SJCRH30 (cell line): ENCODE results near the gene SULF2. TPM values are rescaled to one million over a fixed set of nuclear protein-coding genes. Genes with fewer than 3 reads are reported as not detected.
"Not testable (repeated sequence)": the region's sequence is repeated elsewhere in the genome, so short reads cannot be mapped to it uniquely, and the experiment has no call there.

Source experiments
- DNase-seq, 2 experiments: peaks; one replicate each; pipeline ENCODE4 v3.0.0-alpha.2; 2015 to 2020
- H3K27ac ChIP-seq: fragments of 250-450 bp; sonication (Bioruptor Pico); 2 replicates; pipeline ENCODE4 v1.5.1; 2020; ENCODE audit warnings: mild to moderate bottlenecking, moderate library complexity
- H3K27me3 ChIP-seq: fragments of 250-450 bp; sonication (Bioruptor Pico); 2 replicates; pipeline ENCODE4 v1.5.1; 2020; ENCODE audit warnings: mild to moderate bottlenecking, moderate library complexity
- H3K36me3 ChIP-seq: fragments of 250-450 bp; sonication (Bioruptor Pico); 2 replicates; pipeline ENCODE4 v1.5.1; 2020; ENCODE audit warnings: mild to moderate bottlenecking, moderate library complexity
- H3K4me1 ChIP-seq: fragments of 250-450 bp; sonication (Bioruptor Pico); 2 replicates; pipeline ENCODE4 v1.5.1; 2020; ENCODE audit warnings: mild to moderate bottlenecking, moderate library complexity
- H3K4me3 ChIP-seq: fragments of 250-450 bp; sonication (Bioruptor Pico); 2 replicates; pipeline ENCODE4 v1.5.1; 2020; ENCODE audit warnings: mild to moderate bottlenecking, moderate library complexity
- H3K9me3 ChIP-seq: fragments of 250-450 bp; sonication (Bioruptor Pico); replicated peaks from 2 replicates; pipeline ENCODE4 v1.5.1; 2020; ENCODE audit warnings: mild to moderate bottlenecking, moderate library complexity
- total RNA-seq: library from RNA; depleted of rRNA; stranded (reverse); fragments of >200 nt; shearing (Covaris generic); gene quantifications from 2 replicates; pipeline ENCODE4 v1.2.3, GENCODE V29; 2014; rRNA removed

Gene SULF2
- total RNA-seq, result 122 and 127 TPM in 2 replicates

GRCh38 chr20:47785311-47785853 lies at the start of gene SULF2:
Gene SULF2 (minus strand): TSS chr20:47785481. CDS start chr20:47757363, 28,118 bp downstream.
- peak within 1 kb of the TSS; percentile 79 for H3K27ac ChIP-seq
- DNase-seq, result peak; percentile 66 to 69
- no peaks in the 10 kb centered on the region for H3K27me3 ChIP-seq
- peak within 1 kb of the TSS; percentile 88 for H3K4me3 ChIP-seq
- no peaks in the 10 kb centered on the region; the same call in 1 of the 2 replicates for H3K36me3 ChIP-seq
- H3K9me3 ChIP-seq, result no peaks in the 10 kb centered on the region
- H3K4me1 ChIP-seq, result peaks cover 24% of the 10 kb centered on the region

- DNase-seq, H3K4me1 ChIP-seq, H3K27me3 ChIP-seq, H3K36me3 ChIP-seq, H3K4me3 ChIP-seq, H3K9me3 ChIP-seq, H3K27ac ChIP-seq: not testable (repeated sequence)
These were observed 46.4 kb upstream of the SULF2 start for GRCh38 chr20:47831675-47832074.

- H3K4me1 ChIP-seq, H3K4me3 ChIP-seq, H3K9me3 ChIP-seq, H3K27me3 ChIP-seq, H3K27ac ChIP-seq, H3K36me3 ChIP-seq, DNase-seq: not testable (repeated sequence)
These were observed 41.4 kb upstream of the SULF2 start for GRCh38 chr20:47826716-47827115.

GRCh38 chr20:47826006-47826405 lies 40.7 kb upstream of the SULF2 start:
- not testable (repeated sequence) for H3K27me3 ChIP-seq, H3K9me3 ChIP-seq, H3K4me3 ChIP-seq, DNase-seq, H3K27ac ChIP-seq, H3K4me1 ChIP-seq, H3K36me3 ChIP-seq

- no peak for DNase-seq
- no peak overlapping the region for H3K4me3 ChIP-seq
- H3K27ac ChIP-seq, result no peak overlapping the region
- 0 out of 2 replicates have a peak, but pooled peaks cover 6% of the 10 kb centered on the region for H3K27me3 ChIP-seq
- H3K36me3 ChIP-seq, result no peaks in the 10 kb centered on the region
- no peaks in the 10 kb centered on the region for H3K4me1 ChIP-seq
- H3K9me3 ChIP-seq, result no peaks in the 10 kb centered on the region
These were observed 39.9 kb upstream of the SULF2 start for GRCh38 chr20:47825011-47825762.

- not testable (repeated sequence) for H3K36me3 ChIP-seq, H3K4me3 ChIP-seq, H3K9me3 ChIP-seq, H3K4me1 ChIP-seq, H3K27me3 ChIP-seq, DNase-seq, H3K27ac ChIP-seq
These were observed 38.7 kb upstream of the SULF2 start for GRCh38 chr20:47823941-47824340.

- Histone ChIP-seq H3K4me1 (no peaks in the 10 kb centered on the region), H3K4me3 (no peak overlapping the region), H3K27ac (no peak overlapping the region), H3K36me3 (no peaks in the 10 kb centered on the region), H3K27me3 (peaks cover 11% of the 10 kb centered on the region; the same call in 1 of the 2 replicates), H3K9me3 (no peaks in the 10 kb centered on the region)
- DNase-seq, result no peak
These were observed 36.3 kb upstream of the SULF2 start for GRCh38 chr20:47821481-47822100.

GRCh38 chr20:47818996-47819609 lies 33.8 kb upstream of the SULF2 start:
- Histone ChIP-seq H3K9me3 (0 out of 2 replicates have a peak, but pooled peaks cover 2% of the 10 kb centered on the region), H3K4me1 (no peaks in the 10 kb centered on the region), H3K36me3 (no peaks in the 10 kb centered on the region), H3K4me3 (no peak overlapping the region), H3K27me3 (peaks cover 11% of the 10 kb centered on the region; the same call in 1 of the 2 replicates), H3K27ac (no peak overlapping the region)
- no peak for DNase-seq

GRCh38 chr20:47818466-47818865 lies 33.2 kb upstream of the SULF2 start:
- H3K9me3 ChIP-seq, result peaks cover 8% of the 10 kb centered on the region; the same call in 1 of the 2 replicates
- no peaks in the 10 kb centered on the region for H3K36me3 ChIP-seq
- H3K4me3 ChIP-seq, result no peak overlapping the region
- no peak overlapping the region for H3K27ac ChIP-seq
- DNase-seq, result no peak
- no peaks in the 10 kb centered on the region for H3K4me1 ChIP-seq
- H3K27me3 ChIP-seq, result peaks cover 10% of the 10 kb centered on the region; the same call in 1 of the 2 replicates

GRCh38 chr20:47818016-47818415 lies 32.7 kb upstream of the SULF2 start:
- DNase-seq, result no peak
- peaks cover 9% of the 10 kb centered on the region; the same call in 1 of the 2 replicates for H3K27me3 ChIP-seq
- H3K4me3 ChIP-seq, result no peak overlapping the region
- H3K9me3 ChIP-seq, result peaks cover 8% of the 10 kb centered on the region; the same call in 1 of the 2 replicates
- H3K27ac ChIP-seq, result no peak overlapping the region
- no peaks in the 10 kb centered on the region for H3K36me3 ChIP-seq
- H3K4me1 ChIP-seq, result no peaks in the 10 kb centered on the region

GRCh38 chr20:47817573-47817972 lies 32.3 kb upstream of the SULF2 start:
- peaks cover 8% of the 10 kb centered on the region; the same call in 1 of the 2 replicates for H3K9me3 ChIP-seq

GRCh38 chr20:47816487-47817451 lies 31.5 kb upstream of the SULF2 start:
- Histone ChIP-seq H3K27me3 (peaks cover 9% of the 10 kb centered on the region; the same call in 1 of the 2 replicates), H3K27ac (no peak overlapping the region), H3K4me3 (no peak overlapping the region), H3K9me3 (peaks cover 8% of the 10 kb centered on the region; the same call in 1 of the 2 replicates), H3K4me1 (no peaks in the 10 kb centered on the region), H3K36me3 (no peaks in the 10 kb centered on the region)
- DNase-seq, result no peak

More at GRCh38 chr20:47817573-47817972, 32.3 kb upstream of the SULF2 start:
- Histone ChIP-seq H3K27me3 (peaks cover 9% of the 10 kb centered on the region; the same call in 1 of the 2 replicates), H3K4me3 (no peak overlapping the region), H3K36me3 (no peaks in the 10 kb centered on the region), H3K27ac (no peak overlapping the region), H3K4me1 (no peaks in the 10 kb centered on the region)
- no peak for DNase-seq

- H3K9me3 ChIP-seq, result peaks cover 8% of the 10 kb centered on the region; the same call in 1 of the 2 replicates
- DNase-seq, result no peak
- H3K36me3 ChIP-seq, result no peaks in the 10 kb centered on the region
- H3K4me1 ChIP-seq, result 0 out of 2 replicates have a peak, but pooled peaks cover 4% of the 10 kb centered on the region
- no peak overlapping the region for H3K27ac ChIP-seq
- H3K27me3 ChIP-seq, result peaks cover 5% of the 10 kb centered on the region; the same call in 1 of the 2 replicates
- no peak overlapping the region for H3K4me3 ChIP-seq
These were observed 30.6 kb upstream of the SULF2 start for GRCh38 chr20:47815866-47816265.

- Histone ChIP-seq H3K27me3 (peaks cover 5% of the 10 kb centered on the region; the same call in 1 of the 2 replicates), H3K9me3 (peaks cover 8% of the 10 kb centered on the region; the same call in 1 of the 2 replicates), H3K4me3 (no peak overlapping the region), H3K27ac (no peak overlapping the region), H3K4me1 (peaks cover 7% of the 10 kb centered on the region), H3K36me3 (no peaks in the 10 kb centered on the region)
- no peak for DNase-seq
These were observed 30.1 kb upstream of the SULF2 start for GRCh38 chr20:47815416-47815806.
